HG03103 (cell line): ENCODE data around the gene CIAO1.
"Not testable (repeated sequence)": the region's sequence is repeated elsewhere in the genome, so short reads cannot be mapped to it uniquely, and the experiment has no call there.

Source experiments
- ATAC-seq: cut with Tn5 transposase; IDR thresholded peaks from one replicate; pipeline ENCODE4 v1.9.1; 2021; ENCODE audit warnings: low read depth; ENCODE audit not compliant: unreplicated experiment

CIAO1 gene

DNA sequence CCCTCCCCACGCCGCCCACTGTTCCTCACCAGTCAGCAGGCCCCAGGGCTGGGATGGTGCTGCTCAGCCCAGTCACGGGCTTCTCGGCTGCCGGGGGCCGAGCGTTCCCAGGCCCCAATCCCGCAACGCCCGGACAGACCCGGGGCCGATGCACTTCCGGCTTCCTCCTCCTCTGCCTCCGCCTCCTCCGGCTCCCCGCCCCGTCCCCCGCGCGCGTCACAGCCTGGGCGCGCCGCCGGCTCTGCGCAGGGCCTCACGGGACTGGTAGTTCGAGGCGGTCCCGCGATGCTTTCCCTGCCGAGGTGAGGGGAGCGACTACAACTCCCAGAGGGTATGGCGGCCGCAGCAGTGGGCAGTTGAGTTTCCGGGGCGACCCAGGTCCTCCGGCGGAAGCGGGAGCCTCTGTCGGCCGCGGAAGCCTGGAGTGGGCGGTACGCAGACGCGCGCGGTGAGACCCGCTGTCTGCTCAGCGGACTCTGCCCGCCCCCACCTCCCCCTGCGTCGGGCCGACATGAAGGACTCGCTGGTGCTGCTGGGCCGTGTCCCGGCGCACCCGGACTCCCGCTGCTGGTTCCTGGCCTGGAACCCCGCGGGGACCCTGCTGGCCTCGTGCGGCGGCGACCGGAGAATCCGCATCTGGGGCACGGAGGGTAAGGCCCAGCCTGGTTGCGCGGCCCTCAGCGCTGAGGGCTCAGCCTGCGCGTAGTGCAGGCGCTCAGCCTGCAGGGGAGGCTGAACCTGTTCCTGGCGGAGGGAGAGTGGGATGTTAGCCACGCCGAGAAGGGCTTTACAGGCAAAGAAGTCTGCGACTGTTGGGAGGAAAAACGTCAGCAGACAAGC, at the start of gene CIAO1, which contains the start of gene TMEM127:
Gene CIAO1 (plus strand): TSS at position 386 of the 840 bp plus-strand sequence. CDS start 126 bp downstream, at position 512.
Gene TMEM127 (minus strand): TSS at position 158 of the 840 bp plus-strand sequence. CDS start 616 bp downstream, outside the sequence.
- peak; percentile 91 for ATAC-seq

DNA sequence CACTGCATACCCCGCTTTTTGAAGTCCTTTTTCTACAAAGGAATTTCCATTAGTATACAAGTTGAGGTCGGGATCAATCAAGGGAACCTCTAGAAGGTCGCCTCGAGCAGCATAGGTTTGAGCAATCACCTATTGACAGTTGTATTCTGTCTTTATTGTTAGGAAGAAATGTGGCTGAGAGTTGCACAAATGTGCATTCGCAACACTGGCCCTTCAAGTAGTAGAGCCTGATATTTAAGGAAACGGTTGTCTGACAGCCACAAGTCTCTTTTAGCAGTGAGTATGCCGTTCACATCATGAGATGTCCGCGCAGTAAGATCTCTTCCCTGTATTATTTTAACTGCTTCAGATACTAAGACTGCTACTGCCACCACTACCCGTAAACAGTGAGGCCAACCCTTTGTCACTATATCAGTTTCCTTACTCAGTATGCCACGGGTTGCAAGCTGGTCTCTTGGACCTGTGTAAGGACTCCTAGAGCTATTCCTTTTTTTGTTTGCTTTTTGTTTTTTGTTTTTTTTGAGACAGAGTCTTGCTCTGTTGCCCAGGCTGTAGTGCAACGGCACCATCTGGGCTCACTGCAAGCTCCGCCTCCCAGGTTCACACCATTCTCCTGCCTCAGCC, 47.4 kb upstream of the CIAO1 start:
- ATAC-seq, result no peak

DNA sequence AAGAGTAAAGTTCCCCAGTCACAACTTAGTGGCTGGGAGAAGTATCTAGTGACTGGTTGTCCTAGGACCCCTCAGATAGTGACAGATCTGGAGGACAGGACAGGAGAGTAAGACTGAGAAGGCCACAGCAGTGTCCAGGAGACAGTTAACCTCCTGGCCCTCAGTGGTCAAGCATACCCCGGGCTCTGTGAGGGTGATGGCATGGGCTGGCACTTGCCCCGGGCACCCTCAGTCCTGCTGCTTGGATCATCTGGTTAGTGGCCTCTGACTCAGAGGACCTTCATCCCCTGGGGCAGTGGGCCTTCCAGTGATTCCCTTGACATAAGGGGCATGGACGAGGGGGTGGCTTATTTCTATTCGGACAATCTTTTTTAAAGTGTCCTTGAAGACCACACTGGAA, 46.1 kb upstream of the CIAO1 start:
- not testable (repeated sequence) for ATAC-seq

DNA sequence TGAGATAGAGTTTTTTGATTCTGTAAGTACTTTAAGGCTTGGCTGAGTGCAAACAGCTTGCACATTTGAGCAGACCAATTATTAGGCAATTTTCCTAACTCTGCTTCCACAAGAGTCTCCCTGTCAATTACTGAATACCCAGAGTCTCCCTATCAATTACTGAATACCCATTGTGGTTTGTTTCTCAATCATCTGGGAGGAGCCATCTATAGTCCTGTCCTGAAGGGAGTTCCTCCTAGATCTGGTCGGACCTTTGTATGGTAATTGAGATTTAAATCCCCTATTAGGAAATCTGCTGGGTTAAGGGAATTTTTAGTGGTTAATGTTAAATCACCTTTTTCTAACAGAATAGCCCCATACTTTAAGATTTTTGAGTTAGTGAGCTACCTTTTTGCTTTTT, 44.9 kb upstream of the CIAO1 start:
- ATAC-seq, result not testable (repeated sequence)

DNA sequence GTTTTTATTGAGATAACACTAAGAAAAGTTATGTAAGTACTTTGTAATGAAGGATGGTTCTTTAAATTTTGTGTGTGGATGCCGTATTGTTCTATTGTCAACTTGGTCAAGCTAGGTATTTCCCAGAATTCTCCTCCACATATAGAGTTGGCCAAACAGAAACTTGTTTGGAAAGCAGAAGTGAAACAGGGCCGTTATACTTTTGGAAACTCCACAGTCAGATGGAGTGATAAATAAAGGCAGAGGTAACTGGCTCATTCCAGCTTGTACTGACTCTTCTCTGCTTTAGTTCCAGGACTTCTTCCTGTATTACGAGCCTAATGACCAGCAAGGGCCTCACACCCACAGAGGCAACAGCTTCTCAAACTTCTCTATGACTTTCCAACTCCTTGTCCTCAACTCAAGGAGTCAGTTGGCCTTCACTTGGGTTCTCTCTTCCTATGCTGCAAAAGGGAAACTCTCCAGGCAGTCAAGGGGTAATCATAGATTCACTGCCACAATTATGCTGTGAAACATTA, 41.0 kb upstream of the CIAO1 start:
- peak; percentile 63 for ATAC-seq

DNA sequence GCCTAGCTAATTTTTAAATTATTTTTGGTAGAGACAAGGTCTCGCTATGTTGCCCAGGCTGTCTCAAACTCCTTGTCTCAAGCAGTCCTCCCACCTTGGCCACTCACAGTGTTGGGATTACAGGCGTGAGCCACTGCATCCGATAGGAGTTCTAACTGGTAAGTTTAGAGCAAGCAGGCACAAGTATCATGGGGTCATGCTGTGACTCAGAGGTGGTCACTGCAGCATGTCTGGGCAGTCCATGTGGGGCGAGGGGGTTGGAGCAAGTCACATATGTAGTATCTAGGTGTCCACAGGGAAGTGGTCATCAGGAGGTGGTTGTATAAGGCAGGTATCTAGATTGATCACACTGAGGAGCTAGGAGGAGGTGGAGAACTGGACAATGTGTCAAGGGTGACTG, 34.7 kb upstream of the CIAO1 start:
- no peak for ATAC-seq

DNA sequence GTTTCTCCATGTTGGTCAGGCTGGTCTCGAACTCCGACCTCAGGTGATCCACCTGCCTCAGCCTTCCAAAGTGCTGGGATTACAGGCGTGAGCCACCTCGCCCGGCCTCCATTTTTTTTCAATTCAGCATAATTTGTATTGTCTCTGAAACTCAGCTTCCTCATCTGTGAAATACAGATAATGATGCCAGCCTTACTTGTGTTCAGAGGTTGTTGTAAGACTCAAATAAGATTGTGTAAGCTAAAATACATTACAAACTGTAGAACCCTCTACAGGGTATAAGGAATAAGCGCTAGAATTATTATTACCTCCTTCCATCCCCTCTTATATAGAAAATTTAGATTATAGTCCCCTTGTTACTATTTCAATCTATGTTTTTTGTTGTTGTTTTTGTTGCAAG, 32.6 kb upstream of the CIAO1 start:
- no peak for ATAC-seq

DNA sequence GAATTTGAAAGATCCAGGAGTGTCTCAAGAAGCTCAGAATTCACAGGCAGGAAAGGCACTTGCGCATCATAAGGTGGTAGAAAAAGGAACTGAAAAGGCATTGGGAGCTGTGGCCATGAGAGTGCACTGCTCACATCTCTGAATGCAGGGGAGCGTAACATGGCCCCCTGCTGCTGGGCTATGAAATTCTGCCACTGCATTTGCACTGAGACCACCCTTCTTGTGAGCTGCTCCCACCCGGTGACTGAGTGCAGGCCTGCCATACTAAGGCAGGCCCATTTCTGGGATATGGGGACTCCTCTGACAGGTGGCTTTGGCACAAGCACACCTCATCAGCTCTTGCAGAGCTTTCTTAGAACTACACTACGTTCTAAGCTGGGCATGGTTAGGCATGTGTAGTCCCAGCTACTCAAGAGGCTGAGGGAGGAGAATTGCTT, 32.1 kb upstream of the CIAO1 start:
- peak; percentile 86 for ATAC-seq

DNA sequence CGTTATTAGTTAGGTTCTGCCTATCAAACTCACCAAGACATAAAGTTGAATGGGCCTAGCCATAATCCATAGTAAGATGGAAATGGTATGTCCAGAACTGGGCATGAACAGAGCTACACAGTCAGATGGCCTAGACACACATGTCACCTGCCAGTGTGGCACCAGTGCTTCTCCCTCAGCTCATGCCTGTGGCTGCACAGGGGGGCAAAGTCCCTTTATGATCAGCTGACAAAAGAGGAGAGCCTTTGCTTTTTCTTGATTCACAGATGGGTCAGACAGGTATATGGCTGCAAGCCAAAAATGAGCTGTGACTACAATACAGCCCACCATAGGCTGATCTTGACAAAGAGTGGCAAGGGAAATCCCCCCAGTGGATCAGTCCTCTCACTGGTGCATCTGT, 29.1 kb upstream of the CIAO1 start:
- ATAC-seq, result no peak

DNA sequence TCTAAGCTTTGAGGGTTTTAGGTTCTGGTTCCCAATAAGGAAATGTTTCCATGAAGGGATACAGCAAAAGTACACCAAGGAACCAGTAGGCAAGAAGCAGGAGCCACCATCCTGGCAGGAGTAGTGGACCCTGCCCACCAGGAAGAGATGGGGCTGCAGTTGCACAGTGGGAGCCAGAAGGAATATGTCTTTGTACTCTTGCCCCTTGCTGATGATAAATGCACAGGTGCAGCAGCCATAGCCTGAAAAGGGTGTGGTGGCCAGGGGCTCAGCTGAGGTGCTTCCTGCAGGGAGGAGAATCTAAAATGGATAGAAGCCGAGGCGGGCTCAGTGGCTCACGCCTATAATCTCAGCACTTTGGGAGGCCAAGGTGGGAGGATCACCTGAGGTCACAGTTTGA, 27.8 kb upstream of the CIAO1 start:
- no peak for ATAC-seq

DNA sequence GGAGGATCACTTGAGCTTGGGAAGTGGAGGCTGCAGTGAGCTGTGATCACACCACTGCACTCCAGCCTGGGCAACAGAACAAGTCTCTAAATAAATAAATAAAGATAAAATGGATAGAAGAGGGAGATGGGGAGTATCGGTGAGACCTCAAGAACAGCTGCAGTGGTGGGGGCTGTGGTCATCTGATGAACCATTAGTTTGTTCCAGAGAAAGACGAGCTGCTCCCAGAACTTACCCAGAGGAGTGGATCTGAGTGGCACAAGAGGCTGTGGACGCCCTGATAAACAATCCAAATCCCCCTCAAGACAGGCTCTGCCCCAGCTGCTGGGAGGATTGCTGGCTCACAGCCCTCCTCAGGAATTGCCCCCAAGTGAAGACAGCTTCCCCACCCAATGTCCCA, 26.9 kb upstream of the CIAO1 start:
- no peak for ATAC-seq

DNA sequence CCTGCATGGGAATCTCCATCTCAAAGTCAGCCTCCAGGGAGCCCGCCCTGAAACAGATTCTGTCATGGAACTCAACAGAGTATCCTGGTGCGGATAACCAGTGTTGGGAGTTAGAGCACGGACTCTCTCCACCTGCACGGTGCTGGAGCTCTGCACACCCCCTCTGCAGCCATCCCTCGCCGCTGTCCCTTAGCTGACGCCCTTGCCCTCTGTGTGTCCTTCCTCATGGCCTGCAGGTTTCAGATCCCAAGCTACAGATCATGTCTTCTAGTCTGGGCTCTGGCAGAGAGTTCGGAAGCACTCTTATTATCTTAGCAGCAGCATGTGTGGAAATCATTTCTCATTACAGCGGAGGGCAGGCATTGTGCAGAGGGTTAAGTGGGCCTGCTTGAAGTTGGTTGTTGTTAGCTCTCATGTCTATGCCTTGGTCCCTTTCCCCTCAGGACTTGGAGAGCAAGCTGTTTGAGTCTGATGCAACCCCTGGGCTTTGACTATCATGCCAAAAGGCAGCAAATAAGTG, 26.2 kb upstream of the CIAO1 start:
- no peak for ATAC-seq

DNA sequence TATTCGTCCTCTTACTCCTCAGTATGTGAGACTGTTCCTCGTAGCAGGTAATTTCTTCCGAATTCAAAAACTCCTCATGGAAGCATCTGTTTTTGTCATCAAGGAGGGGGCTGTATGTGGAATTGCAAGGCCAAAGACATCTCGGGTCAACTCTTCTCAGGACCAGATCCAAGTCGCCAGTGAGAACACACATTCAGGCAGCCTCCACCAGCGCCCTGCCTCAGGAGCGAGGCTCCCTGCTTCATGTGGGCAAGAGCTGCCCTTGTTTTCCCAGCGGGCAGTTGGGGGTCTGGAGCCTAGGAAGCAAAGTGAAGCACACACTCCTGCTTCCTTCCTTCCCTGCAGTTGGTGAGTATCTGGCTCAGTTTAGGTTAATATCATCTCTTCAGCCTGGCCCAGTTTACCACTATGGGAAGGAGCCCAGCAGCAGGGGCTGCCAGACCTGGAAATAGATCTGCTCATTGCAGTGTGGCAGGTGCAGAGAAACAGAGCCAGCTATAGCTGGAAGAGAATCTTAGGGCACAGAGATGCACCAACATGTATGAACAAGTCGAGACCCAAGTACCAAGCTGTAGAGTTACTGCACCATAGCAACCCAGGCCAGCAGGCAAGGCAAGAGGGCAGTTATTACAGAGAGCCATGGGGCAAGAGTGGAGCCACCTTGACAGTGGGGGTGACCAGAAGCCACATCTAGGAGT, 25.5 kb upstream of the CIAO1 start:
- no peak for ATAC-seq

DNA sequence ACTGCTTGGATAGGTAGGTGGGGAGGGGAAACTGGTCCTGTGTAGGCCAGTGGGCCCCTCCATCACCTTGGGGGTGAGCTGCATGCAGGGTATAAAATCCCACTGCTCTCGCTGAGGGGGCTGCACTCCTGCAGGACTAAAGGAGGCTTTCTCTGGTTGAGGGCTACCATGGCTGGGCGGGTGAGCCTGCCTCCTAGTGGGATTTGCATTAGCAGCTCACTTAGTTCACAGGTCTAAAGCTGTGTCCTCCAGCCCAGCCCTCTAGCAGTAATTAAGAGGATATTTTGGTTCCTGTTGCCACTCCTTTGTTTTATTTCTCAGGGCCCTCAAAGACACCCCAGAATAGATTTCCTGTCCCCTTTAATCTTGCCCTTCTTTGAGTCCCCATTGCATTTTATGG, 24.8 kb upstream of the CIAO1 start:
- no peak for ATAC-seq

DNA sequence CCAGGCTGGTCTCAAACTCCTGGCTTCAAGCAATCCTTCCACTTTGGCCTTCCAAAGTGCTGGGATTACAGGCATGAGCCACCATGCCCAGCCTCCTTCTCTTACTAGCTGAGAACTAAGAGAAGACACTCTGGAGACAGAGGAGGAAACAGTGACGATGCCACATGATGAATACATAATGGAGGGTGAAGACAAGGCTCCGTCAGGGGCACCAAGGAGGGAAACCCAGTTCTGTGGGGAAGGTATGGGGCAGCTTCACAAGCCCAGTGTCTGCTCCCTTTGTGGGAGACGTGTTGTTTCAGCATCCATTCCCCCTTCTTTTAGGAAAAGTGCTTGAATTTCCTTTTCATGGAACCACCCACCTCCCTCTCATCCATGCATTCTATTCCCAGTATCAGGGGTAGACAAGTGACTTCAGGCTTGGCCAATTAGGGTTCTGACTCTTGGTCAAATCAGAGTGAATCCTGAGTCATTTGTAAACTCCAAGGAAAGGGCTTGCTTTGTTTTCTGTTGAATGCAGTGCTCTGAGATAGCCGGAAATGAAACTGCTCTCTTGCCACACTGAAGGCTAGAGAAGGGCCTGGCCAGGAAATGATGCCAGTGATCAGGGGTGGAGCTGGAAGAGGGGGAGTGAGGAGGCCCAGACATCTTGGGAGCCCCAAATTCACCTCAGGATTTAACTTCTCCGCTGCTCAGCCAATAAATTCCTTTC, 24.0 kb upstream of the CIAO1 start:
- peak; percentile 83 for ATAC-seq

DNA sequence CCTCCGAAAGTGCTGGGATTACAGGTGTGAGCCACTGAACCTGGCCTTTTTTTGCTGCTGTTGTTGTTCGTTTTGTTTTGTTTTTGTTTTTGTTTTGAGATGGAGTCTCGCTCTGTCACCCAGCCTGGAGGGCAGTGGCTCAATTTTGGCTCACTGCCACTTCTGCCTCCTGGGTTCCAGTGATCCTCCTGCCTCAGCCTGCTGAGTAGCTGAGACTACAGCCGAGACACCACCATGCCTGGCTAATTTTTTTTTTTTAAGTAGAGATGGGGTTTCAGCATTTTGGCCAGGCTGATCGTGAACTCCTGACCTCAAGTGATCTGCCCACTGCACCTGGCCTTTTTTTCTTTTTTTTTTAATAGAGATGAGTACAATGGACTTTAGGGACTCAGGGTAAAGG, 22.2 kb upstream of the CIAO1 start:
- no peak for ATAC-seq

DNA sequence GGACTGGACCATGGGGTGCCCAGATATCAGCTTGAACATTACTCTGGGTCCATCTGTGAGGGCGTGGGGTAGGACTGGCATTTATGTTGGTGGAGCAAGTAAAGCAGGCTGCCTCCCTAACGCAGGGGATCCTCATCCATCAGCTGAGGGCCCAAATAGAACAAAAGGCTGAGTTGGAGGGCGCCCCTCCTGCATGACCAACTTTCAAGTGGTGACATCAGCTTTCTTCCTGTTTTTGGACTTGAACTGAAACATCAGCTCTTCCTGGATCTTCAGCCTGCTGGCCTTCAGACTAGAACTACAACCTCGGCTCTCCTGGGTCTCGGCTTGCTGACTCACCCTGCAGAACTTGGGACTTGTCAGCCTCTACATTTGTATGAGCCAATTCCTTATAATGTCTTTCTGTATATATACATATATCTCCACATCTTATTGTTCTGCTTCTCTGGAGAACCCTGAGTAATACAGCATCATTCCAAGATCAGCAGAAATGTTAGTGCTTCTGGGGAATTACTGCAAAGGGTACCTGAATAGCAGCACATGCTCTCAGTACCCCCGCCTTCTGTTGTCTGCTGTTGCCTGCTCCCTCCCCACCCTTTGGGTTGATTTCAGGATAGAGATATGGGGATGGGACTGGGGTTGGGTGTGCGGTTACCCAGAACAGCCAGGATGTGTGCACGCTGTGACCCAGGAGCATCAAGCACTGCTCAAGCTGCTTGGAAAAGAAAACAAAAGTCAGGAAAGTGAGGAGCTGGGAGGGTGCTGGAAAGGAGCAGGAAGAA, 20.2 kb upstream of the CIAO1 start:
- no peak for ATAC-seq

DNA sequence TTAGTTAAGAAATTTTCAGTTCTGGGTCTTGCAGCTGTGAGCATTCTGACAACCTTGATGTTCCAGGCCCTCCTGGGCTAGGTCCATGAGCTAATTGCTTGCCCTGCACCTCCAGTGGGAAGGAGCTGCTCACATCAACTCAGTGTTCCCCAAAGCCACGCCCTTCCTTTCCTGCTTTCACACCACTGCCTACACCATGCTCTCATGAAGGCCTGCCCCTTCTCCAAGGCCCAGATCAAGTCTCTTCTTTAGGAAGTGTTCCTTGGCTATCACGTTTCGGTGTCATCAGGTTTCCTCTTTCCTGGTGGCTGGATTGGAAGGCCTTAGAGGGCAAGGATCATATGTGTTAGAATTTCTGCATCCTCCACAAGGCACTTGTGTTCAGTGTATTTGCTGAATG, 19.0 kb upstream of the CIAO1 start:
- ATAC-seq, result no peak

DNA sequence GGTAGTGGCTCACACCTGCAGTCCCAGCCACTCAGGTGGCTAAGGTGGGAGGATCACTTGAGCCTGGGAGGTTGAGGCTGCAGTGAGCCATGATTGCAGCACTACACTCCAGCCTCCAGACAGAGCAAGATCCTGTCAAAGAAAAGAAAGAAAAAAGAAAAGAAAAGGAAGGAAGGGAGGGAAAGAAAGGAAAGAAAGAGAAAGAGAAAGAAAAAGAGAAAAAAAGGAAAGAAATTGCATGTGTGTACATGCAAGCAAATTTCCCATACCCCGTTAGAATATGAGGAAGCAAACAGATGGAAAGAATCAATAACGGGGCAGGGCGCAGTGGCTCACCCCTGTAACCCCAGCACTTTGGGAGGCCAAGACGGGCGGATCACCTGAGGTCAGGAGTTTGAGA, 18.1 kb upstream of the CIAO1 start:
- no peak for ATAC-seq

DNA sequence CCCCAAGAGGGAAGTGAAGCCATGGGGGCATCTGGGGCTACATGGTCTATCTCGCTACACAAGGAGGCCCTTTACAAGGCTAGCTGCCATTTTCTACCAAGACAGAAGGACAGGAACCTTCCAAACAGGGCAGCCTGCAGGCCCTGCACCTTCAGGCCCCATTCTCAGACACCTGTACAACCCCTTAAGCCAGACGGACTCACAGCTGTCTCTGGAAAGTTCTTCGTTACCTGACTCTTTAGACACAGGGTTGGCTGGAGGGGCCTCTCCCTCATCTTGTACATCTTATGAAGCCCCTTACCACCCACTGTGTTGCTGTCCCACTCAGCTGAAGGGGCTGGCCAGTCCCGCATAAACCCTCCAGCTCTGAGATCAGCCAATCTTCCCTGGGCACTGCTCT, 17.4 kb upstream of the CIAO1 start:
- no peak for ATAC-seq
